Regular cardiac myocyte (primary cell): ENCODE results near the gene MRPL3. TPM values are rescaled to one million over a fixed set of nuclear protein-coding genes. Genes with fewer than 3 reads are reported as not detected.

Experiments used
- total RNA-seq: library from RNA; depleted of rRNA; stranded (reverse); fragments of >200 nt; gene quantifications from 2 replicates; pipeline ENCODE4 v1.2.3, GENCODE V29; 2014

The MRPL3 gene
- total RNA-seq, result 95.0 and 142 TPM in 2 replicates

GRCh38 chr3:131502530-131503319 lies at the start of gene MRPL3:
Gene MRPL3 (minus strand): TSS chr3:131502971. CDS start chr3:131502821, 150 bp downstream.

Other genes with a start within 250 kb of the MRPL3 start
- 9.9 and 14.6 TPM in 2 replicates for gene NUDT16, start 121.2 kb downstream of the MRPL3 start, total RNA-seq